Left ventricle myocardium inferior (tissue), 1 donor: Measurements from ENCODE around the gene HOXA4. TPM values are rescaled to one million over a fixed set of nuclear protein-coding genes. Genes with fewer than 3 reads are reported as not detected.
A peak's percentile ranks its signal among the peaks of the same experiment; 100 is the strongest.

Experiments used
- DNase-seq: peaks from one replicate; pipeline ENCODE4 v3.0.0-alpha.2; 2020
- H3K27ac ChIP-seq: fragments of 200-600 bp; replicated peaks from 2 replicates; pipeline ENCODE4 v1.8.0; 2021
- H3K27me3 ChIP-seq: fragments of 200-600 bp; 2 replicates; pipeline ENCODE4 v1.8.0; 2021; ENCODE audit warnings: low read depth
- H3K36me3 ChIP-seq: fragments of 200-600 bp; 2 replicates; pipeline ENCODE4 v1.8.0; 2021
- H3K4me1 ChIP-seq: fragments of 200-600 bp; 2 replicates; pipeline ENCODE4 v1.8.0; 2021
- H3K4me3 ChIP-seq: fragments of 200-600 bp; 2 replicates; pipeline ENCODE4 v1.8.0; 2021; ENCODE audit warnings: mild to moderate bottlenecking, moderate library complexity
- H3K9me3 ChIP-seq: fragments of 200-600 bp; replicated peaks from 2 replicates; pipeline ENCODE4 v1.8.0; 2021
- CTCF ChIP-seq: fragments of 200-600 bp; IDR thresholded peaks from 2 replicates; pipeline ENCODE4 v1.8.0; 2021; ENCODE audit warnings: antibody characterized with exemption, mild to moderate bottlenecking, borderline replicate concordance
- intact Hi-C: fragments of 100-400 bp; cut with micrococcal nuclease; formaldehyde crosslinking; loops from one replicate; pipeline ENCODE4 v1.11.0; 2022
- total RNA-seq: library from RNA; stranded (reverse); fragmentation: NEBNext Ultra II Directional; extraction: Animal tissue kit (Norgen Biotek cat#: 25700); gene quantifications from one replicate; pipeline ENCODE4 v1.2.1, GENCODE V29; 2021
- donor health status: DM: no; HTN: yes; CAD: no; lungs with severe emphysema.

Gene HOXA4
- total RNA-seq, 1 donor from 2014 or later: not detected

DNA sequence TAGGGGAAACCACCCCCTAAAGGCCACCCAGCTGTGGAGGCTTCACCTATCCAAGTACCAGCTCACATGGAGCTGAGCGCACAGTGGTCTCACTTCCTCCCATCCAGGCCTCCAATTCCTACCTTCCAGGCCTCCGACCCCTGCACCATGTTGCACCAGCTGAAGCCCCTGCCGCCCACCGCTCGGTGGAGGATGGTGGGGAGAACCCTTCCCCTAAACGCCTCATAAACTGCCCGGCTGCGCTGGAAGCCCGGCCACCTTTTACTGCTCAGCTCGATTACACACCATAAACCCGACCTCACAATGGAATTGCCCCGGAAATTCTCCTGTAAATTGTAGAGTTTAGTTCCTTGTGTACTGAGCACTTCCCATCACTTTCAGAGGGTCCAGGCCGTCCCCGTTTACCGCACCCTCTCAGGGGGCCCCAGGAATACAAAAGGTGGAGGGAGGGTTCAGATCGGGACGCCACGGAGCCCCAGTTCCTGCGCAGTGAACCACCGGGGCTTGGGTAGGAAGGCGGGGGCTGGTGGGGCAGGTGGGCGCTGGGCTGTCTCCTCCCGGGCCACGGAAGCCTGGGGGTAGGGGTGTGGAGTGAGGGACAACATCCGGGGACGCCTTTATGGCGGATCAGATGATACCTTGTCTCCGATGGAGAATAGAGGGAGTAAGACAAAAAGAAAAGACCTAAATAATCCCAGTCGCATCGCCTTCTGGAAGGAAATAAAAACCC is 27.3 kb upstream of the HOXA4 start:
- no peak for TF ChIP-seq CTCF
- no peak overlapping the region for H3K27ac ChIP-seq
- no peak for DNase-seq
- no peaks in the 10 kb centered on the region for H3K36me3 ChIP-seq
- peaks cover 100% of the 10 kb centered on the region for H3K27me3 ChIP-seq
- H3K4me3 ChIP-seq: no peak overlapping the region
- intact Hi-C loops: no loop called here
- H3K4me1 ChIP-seq: peaks cover 39% of the 10 kb centered on the region
- H3K9me3 ChIP-seq: no peaks in the 10 kb centered on the region

- TF ChIP-seq CTCF: no peak
- intact Hi-C loops: no loop called here
- Histone ChIP-seq H3K4me1 (peaks cover 46% of the 10 kb centered on the region), H3K9me3 (no peaks in the 10 kb centered on the region), H3K27me3 (peaks cover 100% of the 10 kb centered on the region), H3K4me3 (peak overlapping the region; percentile 52), H3K36me3 (no peaks in the 10 kb centered on the region), H3K27ac (no peak overlapping the region)
- no peak for DNase-seq
Measured at GRCh38 chr7:27156916-27157701, 26.6 kb upstream of the HOXA4 start.

DNA sequence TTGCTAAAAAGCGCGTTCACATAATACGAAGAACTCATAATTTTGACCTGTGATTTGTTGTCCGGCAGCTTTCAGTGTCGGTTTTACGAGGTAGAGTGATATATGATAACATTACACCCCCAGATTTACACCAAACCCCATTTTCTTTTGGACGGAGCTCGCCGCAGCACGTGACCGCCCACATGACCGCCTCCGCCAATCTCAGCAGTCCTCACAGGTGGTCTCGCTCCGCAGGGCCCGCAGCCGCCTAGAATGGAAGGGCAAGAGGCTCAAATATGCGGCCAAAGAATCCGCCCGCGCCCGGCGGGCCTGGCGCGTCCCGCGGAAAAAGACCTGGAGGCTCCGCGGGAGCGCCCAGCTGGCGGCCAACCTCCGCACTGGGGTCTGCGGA is 25.9 kb upstream of the HOXA4 start, which contains the start of gene HOXA7:
Gene HOXA7 (minus strand): TSS at position 168 of the 391 bp plus-strand sequence. CDS start 130 bp downstream, at position 38.
- intact Hi-C loops: no loop called here
- Histone ChIP-seq H3K4me1 (peaks cover 48% of the 10 kb centered on the region), H3K36me3 (no peaks in the 10 kb centered on the region), H3K27me3 (peaks cover 100% of the 10 kb centered on the region), H3K9me3 (no peaks in the 10 kb centered on the region), H3K4me3 (peak within 1 kb of the TSS; percentile 52), H3K27ac (peak within 1 kb of the TSS; percentile 16)
- DNase-seq: no peak
- no peak for TF ChIP-seq CTCF

GRCh38 chr7:27155816-27156507 is 25.4 kb upstream of the HOXA4 start:
- TF ChIP-seq CTCF: no peak
- peak overlapping the region; percentile 52 for H3K4me3 ChIP-seq
- peaks cover 100% of the 10 kb centered on the region for H3K27me3 ChIP-seq
- intact Hi-C loops: no loop called here
- H3K27ac ChIP-seq: peak overlapping the region; percentile 16
- H3K4me1 ChIP-seq: peaks cover 48% of the 10 kb centered on the region
- DNase-seq: no peak
- no peaks in the 10 kb centered on the region for H3K9me3 ChIP-seq
- no peaks in the 10 kb centered on the region for H3K36me3 ChIP-seq
